HepG2 (cell line): ENCODE measurements around the gene ZFPM1.

Experiments used
- CTCF ChIP-seq: sonication (generic); formaldehyde crosslinking; IDR thresholded peaks from 2 replicates; pipeline ENCODE4 v1.5.0; 2020; ENCODE audit warnings: mild to moderate bottlenecking, missing genetic modification reagents, moderate library complexity
- EP300 ChIP-seq, 3 experiments: sonication (generic) in 1 of 3; formaldehyde crosslinking in 1 of 3; IDR thresholded peaks; 2 replicates each; pipeline versions ENCODE4 v1.5.1 to v1.6.1; 2011 to 2020; ENCODE audit warnings: low read depth in 2 of 3, low read length in 2 of 3, borderline replicate concordance in 1 of 3, improper control_type of control experiment in 1 of 3, mild to moderate bottlenecking in 1 of 3, missing genetic modification reagents in 1 of 3, moderate library complexity in 1 of 3
- EZH2 ChIP-seq: conservative IDR thresholded peaks from 2 replicates; pipeline ENCODE4 v1.6.1; 2012; ENCODE audit warnings: mild to moderate bottlenecking, low read depth, low read length, moderate library complexity
- HDAC2 ChIP-seq: sonication (generic); formaldehyde crosslinking; IDR thresholded peaks from 2 replicates; pipeline ENCODE4 v1.4.0; 2020; ENCODE audit warnings: missing genetic modification reagents
- MED8 ChIP-seq: sonication (generic); formaldehyde crosslinking; IDR thresholded peaks from 2 replicates; pipeline ENCODE4 v1.8.1; 2023; ENCODE audit warnings: mild to moderate bottlenecking, missing genetic modification reagents; ENCODE audit not compliant: insufficient replicate concordance
- NR2C2 ChIP-seq: sonication (generic); formaldehyde crosslinking; IDR thresholded peaks from 2 replicates; pipeline ENCODE4 v1.4.0; 2020; ENCODE audit warnings: missing genetic modification reagents, mild to moderate bottlenecking, moderate library complexity, borderline replicate concordance
- PHF20 ChIP-seq: sonication (generic); formaldehyde crosslinking; IDR thresholded peaks from 2 replicates; pipeline ENCODE4 v1.5.0; 2020; ENCODE audit warnings: mild to moderate bottlenecking, missing genetic modification reagents
- POLR2A ChIP-seq, 2 experiments: IDR thresholded peaks; 2 replicates each; pipeline ENCODE4 v1.6.1; 2011; ENCODE audit warnings: low read depth in 2 of 2, low read length in 2 of 2, mild to moderate bottlenecking in 1 of 2, moderate library complexity in 1 of 2; ENCODE audit not compliant: insufficient read depth in 1 of 2
- TCF12 ChIP-seq, 2 experiments: fragments of 450-650 bp in 1 of 2; sonication (generic) in 1 of 2; formaldehyde crosslinking in 1 of 2; IDR thresholded peaks; 2 replicates each; pipeline versions ENCODE4 v1.6.1 to v1.8.0; 2017 to 2022; ENCODE audit warnings: antibody characterized with exemption in 1 of 2, mild to moderate bottlenecking in 1 of 2, missing genetic modification reagents in 1 of 2, moderate library complexity in 1 of 2
- ZNF550 ChIP-seq: sonication (generic); formaldehyde crosslinking; IDR thresholded peaks from 2 replicates; pipeline ENCODE4 v1.4.0; 2020; ENCODE audit warnings: mild to moderate bottlenecking, missing genetic modification reagents, borderline replicate concordance
- ZNF670 ChIP-seq: sonication (generic); formaldehyde crosslinking; IDR thresholded peaks from 2 replicates; pipeline ENCODE4 v1.8.0; 2022; ENCODE audit warnings: mild to moderate bottlenecking, missing genetic modification reagents, borderline replicate concordance

- TF ChIP-seq EZH2 (no peak), CTCF (no peak), HDAC2 (CRISPR knock-in tag) (no peak), ZNF670 (no peak), EP300 (IDR thresholded peaks at IDR 0.05; ENCODE audit: low read depth in 2 of 2, low read length in 2 of 2) (no peak), EP300 (CRISPR knock-in tag; IDR thresholded peaks at IDR 0.05; ENCODE audit: borderline replicate concordance) (no peak), POLR2A (IDR thresholded peaks at IDR 0.05; ENCODE audit: insufficient read depth in 1 of 2, low read depth in 2 of 2, low read length in 2 of 2) (no peak), ZNF550 (CRISPR knock-in tag) (no peak), TCF12 (IDR thresholded peaks at IDR 0.05) (no peak), TCF12 (CRISPR knock-in tag; IDR thresholded peaks at IDR 0.05) (no peak), PHF20 (no peak), NR2C2 (CRISPR knock-in tag) (no peak), MED8 (no peak)
These were observed 28.8 kb downstream of the ZFPM1 start for GRCh38 chr16:88481851-88482250.
